GM08714 (cell line): ENCODE measurements around the gene CDK16.

Experiments
- H3K4me3 ChIP-seq: fragments of 200-500 bp; sonication (Bioruptor generic); 2 replicates; pipeline ENCODE4 v1.5.1; 2014; ENCODE audit warnings: mild to moderate bottlenecking, low read length, inconsistent platforms
- ZNF274 ChIP-seq: IDR thresholded peaks from 2 replicates; pipeline ENCODE4 v1.6.1; 2012; ENCODE audit warnings: mild to moderate bottlenecking, low read depth, low read length

Gene CDK16

GRCh38 chrX:47193475-47194193, 24.8 kb upstream of the CDK16 start, which contains the start of gene UBA1:
TSS of gene UBA1 (plus strand) at chrX:47193829. CDS start at chrX:47198803, 4,974 bp downstream.
- H3K4me3 ChIP-seq = peak within 1 kb of the TSS; percentile 90
- TF ChIP-seq ZNF274 = no peak

GRCh38 chrX:47194194-47194787, 24.2 kb upstream of the CDK16 start:
- TF ChIP-seq ZNF274 = no peak

GRCh38 chrX:47196098-47196497, 22.4 kb upstream of the CDK16 start:
- no peak for TF ChIP-seq ZNF274
- no peak overlapping the region for H3K4me3 ChIP-seq

More at GRCh38 chrX:47194194-47194787, 24.2 kb upstream of the CDK16 start:
- peak overlapping the region; percentile 90 for H3K4me3 ChIP-seq

- no peak for TF ChIP-seq ZNF274
- no peak overlapping the region for H3K4me3 ChIP-seq
These were observed 21.0 kb upstream of the CDK16 start for GRCh38 chrX:47197526-47197925.

DNA sequence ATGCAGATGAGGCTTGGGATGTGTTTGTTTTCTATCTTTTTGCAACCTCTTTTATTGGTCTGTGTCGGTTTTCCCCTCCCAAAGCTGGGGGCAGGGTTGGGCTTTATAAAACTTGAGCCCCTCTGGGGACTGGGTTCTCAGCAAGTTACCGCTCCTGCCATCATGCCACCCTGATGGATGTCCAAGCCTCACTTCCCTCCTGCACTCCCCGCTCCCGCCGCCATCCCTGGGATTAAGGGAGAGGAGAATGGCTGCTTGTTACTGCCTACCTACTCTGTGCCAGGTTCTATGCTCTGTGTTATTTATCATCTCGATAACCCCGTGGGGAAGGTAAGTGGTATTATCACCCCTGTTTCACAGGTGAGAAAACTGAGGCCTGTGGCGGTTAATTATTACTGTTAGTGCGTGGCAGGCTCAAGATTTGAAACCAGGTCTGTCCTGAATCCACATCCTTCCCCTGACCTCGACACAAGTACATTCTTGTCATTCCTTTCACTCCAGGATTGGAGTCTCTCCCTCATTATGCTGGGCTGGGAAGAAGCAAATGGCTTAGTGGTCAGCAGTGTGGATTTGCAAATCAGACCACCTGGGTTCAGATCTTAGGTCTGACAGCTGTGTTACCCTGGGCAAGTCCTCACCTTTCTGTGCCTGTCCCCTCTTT, 20.3 kb upstream of the CDK16 start:
- H3K4me3 ChIP-seq = no peak overlapping the region
- no peak for TF ChIP-seq ZNF274

- no peak for TF ChIP-seq ZNF274
- no peak overlapping the region for H3K4me3 ChIP-seq
These were observed 19.8 kb upstream of the CDK16 start for GRCh38 chrX:47198687-47199080.

DNA sequence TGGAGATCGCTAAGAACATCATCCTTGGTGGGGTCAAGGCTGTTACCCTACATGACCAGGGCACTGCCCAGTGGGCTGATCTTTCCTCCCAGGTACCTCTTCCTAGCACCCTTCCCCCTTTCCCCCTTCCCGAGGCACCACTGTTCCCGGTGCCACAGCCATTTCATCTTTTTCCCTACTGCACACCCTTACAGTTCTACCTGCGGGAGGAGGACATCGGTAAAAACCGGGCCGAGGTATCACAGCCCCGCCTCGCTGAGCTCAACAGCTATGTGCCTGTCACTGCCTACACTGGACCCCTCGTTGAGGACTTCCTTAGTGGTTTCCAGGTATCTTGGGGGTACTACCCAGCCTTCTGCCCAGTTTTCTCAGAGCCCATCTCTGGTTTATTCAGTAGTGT, 19.2 kb upstream of the CDK16 start:
- H3K4me3 ChIP-seq = no peak overlapping the region
- TF ChIP-seq ZNF274 = no peak

GRCh38 chrX:47200385-47201150, 17.9 kb upstream of the CDK16 start:
- TF ChIP-seq ZNF274 = no peak
- no peak overlapping the region for H3K4me3 ChIP-seq

GRCh38 chrX:47201345-47201944, 17.0 kb upstream of the CDK16 start:
- TF ChIP-seq ZNF274 = no peak
- no peak overlapping the region for H3K4me3 ChIP-seq

GRCh38 chrX:47202316-47202715, 16.2 kb upstream of the CDK16 start:
- H3K4me3 ChIP-seq = no peak overlapping the region
- no peak for TF ChIP-seq ZNF274

- TF ChIP-seq ZNF274 = no peak
- H3K4me3 ChIP-seq = no peak overlapping the region
These were observed 15.6 kb upstream of the CDK16 start for GRCh38 chrX:47202877-47203276.

DNA sequence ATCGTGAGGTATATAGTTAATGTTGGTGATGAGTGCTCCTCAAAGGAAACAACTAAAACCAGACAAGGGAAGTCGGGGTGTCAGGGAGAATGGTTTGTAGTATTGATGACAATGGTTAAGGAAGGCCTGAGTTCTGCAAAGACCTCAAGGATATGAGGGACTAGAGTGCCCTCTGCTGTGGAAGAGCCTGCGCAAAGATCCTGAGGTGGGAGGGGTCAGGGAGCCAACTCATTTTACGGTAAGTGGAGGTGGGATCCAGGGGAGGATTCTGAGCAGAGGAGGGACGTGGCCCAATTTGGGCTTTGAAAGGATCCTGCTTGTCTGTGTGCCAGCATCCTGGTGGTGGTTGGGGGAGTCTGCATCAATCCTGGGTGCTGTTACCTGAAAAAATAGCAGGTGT, 13.5 kb upstream of the CDK16 start:
- no peak overlapping the region for H3K4me3 ChIP-seq
- TF ChIP-seq ZNF274 = no peak

GRCh38 chrX:47206316-47206715, 12.2 kb upstream of the CDK16 start:
- H3K4me3 ChIP-seq = no peak overlapping the region
- no peak for TF ChIP-seq ZNF274

- no peak overlapping the region for H3K4me3 ChIP-seq
- no peak for TF ChIP-seq ZNF274
These were observed 10.4 kb upstream of the CDK16 start for GRCh38 chrX:47208108-47208507.
